Fibroblast of peridontal ligament (primary cell): ENCODE measurements around the gene BANP.
"Not testable (repeated sequence)": the region's sequence is repeated elsewhere in the genome, so short reads cannot be mapped to it uniquely, and the experiment has no call there.

Source experiments
- DNase-seq: peaks from one replicate; pipeline ENCODE4 v3.0.0-alpha.2; 2010; ENCODE audit errors: extremely low read depth

BANP gene

DNA sequence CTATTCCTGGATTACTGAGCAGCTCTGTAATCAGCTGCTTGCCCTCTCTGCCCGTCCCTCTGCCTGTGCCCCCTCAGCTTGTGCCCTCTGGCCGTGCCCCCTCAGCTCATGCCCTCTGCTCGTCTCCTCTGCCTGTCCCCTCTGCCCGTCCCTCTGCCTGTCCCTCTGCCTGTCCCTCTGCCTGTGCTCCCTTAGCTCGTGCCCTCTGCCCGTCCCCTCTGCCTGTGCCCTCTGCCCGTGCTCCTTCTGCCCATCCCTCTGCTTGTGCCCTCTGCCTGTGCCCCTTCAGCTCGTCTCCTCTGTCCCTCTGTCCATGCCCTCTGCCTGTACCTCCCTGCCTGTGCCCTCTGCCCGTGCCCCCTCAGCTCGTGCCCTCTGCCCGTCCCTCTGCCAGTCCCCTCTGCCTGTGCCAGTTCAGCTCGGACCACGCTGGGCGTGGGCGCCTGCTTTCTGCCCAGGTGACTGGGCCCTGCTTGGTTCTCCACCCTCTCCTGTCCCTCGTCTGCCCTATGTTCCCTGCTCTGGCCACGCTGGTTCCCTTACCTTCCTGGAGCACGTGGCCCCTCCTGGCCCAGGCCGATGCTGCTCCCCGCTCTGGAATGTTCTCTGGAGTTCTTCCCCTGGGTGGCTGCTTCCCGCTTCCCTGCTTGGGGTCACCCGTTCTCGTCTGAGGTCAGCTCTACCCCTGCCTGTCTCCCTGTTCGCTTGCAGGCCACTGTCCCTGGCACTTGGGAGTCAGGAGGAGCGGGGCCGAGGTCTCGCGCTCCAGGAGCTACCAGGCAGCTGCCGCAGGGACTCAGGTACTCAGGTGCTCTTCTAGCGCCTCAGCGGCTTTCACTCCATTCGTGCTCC, 63.9 kb downstream of the BANP start:
- DNase-seq, result no peak

DNA sequence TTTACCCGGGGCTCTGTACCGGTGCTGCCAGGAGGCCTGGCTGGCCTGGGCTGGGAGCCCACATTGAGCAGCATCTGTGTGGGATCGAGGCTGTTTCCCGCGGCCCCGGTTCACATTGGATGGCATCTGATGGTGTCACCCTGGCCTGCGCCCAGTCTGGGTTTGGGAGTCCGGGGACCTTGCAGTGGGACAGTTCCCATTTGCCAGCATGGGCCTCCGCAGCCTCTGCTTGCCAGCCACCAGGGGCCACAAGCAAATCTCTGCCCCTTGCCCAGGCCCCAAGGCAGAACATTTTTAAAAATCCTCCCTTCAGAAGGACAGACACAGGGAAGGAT, 64.5 kb downstream of the BANP start:
- DNase-seq, result no peak

DNA sequence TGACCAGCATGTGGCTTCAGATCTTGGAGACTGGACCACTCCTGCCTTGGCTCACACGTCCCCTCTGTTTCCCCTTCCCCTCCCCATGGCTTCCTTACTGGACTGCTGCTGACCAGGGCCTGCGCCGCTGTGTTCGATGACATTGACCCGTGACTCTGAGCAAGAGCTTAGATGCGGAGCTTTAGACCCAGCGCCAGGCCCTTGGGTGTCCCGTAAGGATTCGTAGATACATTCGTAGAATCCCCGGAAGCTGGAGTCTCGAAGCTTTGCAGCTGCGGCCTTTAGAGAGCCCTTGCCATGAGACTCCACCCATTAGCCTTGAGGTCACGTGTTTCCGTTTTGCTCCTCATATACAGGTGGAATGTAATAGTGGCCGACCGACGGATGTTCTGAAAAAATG, 65.2 kb downstream of the BANP start:
- DNase-seq, result not testable (repeated sequence)

DNA sequence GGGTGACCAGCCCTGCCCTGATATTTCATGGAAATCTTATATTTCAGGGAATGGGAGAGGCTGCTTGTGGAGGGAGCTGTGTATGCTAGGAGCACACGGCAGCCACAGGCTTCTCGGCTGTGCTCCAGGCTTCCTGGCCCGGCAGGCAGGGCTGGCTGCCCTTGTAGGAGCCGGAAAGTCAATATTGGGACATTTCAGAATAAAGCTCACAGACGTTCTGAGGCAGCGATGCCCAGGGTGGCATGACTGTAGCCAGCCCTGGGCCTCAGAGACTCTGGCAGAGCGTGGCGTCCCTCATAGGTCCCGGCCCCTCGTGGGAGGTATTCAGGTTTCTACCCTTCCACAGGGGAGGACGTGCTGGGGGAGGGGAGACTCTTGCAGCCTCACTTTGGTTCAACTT, 65.7 kb downstream of the BANP start:
- DNase-seq, result no peak

DNA sequence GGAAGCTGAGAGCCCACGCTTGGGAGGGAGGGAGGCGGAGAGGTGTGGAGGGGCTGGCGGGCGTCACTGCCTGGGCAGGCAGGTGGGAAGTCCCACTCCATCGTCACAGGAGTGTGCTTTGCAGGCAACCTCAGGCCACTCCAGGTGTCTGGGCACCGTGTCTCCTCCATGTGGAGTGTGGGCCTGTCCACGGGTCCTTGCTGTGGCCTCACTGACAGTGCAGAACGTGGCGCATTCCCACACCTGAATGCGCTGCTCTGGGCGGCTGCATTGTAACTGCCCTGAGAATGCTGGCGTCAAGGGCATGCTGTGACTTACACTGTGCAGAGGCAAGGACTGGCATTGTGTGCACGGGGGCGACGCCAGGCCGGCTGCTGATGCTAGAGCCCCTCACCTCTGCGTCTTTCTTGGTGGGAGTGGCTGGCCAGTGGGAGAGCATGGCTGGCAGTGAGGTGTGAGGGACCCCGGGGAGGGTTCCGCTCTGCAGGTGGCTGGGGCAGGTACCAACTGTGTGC, 66.4 kb downstream of the BANP start:
- no peak for DNase-seq

DNA sequence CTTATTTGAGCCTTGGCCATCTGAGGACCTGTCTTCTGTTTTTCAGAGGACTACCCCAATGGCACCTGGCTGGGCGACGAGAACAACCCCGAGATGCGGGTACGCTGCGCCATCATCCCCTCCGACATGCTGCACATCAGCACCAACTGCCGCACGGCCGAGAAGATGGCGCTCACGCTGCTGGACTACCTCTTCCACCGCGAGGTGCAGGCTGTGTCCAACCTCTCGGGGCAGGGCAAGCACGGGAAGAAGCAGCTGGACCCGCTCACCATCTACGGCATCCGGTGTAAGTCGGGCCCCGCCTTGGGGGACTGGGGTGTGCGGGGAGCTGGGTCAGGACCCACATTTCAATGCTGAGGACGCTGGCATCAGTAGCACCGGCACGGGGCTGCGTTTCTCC, 67.1 kb downstream of the BANP start:
- not testable (repeated sequence) for DNase-seq

DNA sequence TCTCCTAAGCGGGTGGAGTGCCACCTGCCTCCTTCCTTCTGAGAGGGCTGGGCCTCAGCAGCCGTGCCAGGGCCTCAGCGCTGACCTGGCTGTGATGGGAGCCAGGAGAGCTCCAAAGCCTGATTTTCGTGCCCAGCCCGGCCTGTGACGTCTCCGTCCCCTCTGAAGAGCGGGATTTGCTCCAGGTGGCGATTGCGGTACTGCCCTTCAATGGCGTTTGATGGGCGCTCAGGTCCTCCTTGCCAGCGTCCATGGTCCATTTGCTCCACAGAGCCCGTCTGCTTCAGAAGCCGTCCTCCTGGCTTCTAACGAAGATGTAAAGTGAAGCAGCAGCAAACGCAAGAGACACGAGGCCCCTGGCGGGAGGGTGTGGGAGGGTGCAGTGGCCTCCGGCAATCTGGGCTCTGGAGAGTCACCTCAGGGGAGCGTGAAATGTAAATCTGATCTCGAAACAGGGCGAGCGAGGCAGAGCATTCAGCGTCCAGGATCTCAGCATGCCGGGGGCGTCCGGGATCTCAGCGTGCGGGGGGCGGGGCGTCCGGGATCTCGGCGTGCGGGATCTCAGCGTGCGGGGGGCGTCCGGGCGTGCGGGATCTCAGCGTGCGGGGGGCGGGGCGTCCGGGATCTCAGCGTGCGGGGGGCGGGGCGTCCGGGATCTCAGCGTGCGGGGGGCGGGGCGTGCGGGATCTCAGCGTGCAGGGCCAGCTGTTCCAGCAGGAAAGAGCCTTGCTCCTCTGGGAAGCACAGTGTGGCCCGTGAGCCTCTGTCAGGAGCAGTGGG, 68.0 kb downstream of the BANP start:
- DNase-seq, result not testable (repeated sequence)

DNA sequence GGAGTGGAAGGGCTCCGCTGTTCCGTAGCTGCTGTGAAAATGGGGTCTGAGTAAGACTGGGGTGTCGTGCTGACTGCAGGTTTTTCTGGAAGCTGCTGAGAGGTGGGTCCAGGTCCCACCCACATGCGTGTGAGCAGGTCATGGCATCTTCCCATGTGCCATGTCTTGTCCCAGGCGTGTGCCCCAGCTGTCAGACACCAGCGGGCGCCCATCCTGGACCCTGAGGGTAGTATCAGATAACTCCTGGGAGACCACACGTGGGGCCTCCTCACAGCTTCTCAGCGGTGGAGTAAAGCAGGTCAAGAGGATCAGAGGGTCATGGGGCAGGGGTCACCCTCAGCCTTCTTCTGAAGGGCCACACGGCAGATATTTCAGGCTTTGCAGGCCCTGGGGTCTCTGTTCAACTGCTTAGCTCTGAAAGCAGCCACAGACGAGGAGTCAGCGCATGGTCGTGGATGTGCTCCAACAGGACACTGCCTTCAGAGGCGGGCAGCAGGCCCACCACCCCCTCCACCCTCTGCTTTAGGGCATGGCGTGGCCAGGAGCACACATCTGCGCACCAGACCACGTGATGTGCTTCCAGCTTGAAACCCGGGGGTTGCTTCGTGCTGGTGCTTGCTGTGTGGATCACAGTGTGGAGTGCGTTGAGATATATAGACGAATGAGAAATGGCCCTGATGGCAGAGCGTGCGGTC, 68.7 kb downstream of the BANP start:
- DNase-seq, result no peak

DNA sequence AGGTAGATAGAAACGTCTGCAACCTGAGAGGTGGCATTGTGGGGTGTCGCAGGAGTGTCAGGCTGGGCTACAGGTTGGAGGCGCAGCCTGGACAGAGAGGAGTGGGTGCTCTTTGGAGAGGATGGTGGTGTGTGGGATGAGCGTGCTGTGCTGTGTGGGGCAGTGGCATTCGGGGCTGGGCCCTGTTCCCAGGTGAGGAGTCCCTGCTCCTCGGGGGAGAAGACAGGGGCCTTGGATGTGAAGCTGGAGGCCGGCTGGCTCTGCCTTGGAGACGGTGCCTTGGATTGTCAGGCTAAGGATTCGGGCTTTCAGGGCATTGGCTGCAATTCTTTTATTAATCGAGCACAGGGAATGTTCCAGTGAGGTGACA, 69.3 kb downstream of the BANP start:
- no peak for DNase-seq

DNA sequence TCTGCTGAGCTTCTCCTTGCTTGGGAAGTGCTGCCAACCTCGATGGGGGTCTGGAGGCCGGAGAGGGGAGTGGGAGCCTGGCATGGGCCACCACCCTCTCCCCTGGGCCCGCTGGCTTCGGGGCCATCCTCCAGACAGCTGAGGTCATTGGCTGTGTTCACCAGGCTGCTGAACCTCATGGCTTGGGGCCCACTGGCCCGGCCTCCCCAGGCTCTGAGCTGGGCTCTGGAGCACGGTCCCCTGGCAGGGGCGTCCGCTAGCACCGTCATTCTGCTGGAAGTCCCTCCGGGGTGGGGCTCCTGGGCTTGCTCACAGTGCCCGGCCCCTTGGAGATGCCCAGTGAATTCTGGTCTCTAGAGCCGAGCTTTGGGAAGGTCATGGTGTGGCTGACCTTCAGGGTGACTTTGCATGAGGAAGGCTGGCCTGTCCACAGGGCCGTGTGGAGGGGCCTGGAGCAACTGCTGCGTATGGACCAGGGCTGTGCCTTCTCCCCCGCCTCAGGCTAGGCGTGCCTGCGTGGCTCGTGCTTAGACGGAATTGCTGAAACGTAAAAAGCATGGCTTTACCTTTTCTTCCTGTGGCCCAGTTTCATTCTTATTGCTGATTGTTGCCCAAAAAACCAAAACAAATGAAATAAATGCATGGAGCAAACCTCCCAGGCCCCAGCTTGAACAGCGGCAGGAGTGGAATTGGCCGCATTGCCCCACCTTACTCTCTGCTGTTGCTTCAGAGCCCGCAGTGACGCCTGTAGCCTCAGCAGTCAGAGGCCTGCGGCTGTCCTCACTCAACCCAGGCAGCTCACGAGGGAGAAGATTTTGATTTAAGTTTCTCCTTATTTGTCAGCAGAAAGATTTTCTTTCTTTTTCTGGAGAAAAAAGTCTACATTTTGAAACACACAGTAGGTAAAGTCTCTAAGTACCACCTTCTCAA, 70.1 kb downstream of the BANP start:
- not testable (repeated sequence) for DNase-seq

DNA sequence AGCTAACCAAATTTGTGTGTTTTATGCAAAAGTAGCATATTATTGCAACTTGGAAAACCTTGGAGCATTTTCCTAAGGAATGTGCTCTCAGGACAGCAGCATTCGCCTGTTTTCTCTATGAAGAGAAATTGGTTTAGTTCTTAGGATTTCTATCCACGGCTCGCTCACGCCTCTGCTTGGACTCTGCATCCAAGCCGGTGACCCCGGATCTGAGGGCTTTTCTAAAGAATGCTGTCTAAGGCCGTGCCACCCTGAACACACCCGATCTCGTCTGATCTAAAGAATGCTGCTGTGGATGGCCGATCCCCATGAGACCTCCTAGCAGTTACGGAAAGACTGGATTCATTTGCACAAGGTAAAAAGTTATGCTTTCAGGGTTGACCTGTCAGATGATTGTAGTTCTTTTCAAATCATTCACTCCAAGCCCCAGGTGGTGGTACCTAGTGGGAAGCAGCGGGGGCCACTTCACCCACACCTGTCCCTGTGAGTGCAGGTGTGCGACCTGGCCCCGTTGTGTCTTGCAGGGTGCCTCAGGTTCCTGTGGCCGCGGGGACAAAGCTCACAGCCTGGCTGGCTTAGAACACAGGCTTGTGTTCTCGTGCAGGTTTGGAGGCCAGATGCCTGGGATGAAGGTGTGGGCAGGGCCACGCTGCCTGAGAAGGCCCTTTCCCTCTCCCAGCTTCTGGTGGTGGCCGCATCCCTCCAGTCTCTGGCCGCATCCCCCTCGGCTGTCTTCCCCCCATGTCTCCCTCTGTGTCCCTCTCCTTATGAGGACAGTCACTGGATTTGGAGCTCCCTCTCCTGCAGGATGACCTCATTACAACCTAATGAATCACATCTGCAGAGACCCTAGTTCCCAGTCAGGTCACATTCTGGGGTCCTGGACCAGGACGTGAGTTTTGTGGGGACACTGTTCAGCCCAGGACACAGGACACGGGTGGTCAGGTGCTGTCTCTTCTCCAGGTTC, 71.1 kb downstream of the BANP start:
- no peak for DNase-seq

DNA sequence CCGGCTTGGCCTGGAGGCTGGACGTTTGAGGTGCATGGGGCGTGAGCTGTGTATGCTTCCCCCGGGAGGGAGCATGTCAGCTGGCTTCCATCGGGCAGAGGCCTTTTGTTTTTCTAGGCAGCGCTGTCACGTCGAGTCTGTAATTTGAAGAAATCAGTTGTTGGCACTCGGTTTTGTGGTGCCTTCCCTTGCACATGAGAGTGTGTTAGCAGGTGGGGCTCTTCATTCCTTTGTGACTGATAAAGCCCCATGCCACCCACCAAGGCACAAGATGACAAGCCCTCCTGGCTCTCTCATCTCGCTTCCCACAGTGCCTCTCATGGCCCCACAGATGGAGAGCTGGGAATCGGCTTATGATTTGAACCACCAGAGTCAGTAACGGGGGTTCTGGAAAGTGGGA, 72.1 kb downstream of the BANP start:
- no peak for DNase-seq

DNA sequence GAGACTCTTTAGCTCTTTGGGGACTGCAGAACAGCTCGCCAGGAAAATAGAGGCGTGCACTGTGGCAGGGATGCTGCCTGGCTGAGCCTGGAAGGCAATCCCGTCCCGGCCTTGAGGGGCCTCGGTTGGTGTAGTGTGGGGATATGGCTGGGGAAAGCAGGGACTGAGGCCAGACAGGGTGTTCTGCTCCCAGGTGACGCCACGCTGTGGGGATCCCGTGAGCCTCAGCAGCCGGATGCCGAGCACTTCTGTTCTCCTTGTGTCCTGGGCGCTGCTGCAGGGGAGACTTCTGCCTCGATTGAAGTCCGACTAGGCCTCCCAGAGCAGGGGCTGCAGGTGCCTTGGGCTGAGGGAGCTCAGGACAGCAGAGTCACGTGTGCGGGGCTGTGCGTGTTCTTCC, 72.6 kb downstream of the BANP start:
- DNase-seq, result no peak

DNA sequence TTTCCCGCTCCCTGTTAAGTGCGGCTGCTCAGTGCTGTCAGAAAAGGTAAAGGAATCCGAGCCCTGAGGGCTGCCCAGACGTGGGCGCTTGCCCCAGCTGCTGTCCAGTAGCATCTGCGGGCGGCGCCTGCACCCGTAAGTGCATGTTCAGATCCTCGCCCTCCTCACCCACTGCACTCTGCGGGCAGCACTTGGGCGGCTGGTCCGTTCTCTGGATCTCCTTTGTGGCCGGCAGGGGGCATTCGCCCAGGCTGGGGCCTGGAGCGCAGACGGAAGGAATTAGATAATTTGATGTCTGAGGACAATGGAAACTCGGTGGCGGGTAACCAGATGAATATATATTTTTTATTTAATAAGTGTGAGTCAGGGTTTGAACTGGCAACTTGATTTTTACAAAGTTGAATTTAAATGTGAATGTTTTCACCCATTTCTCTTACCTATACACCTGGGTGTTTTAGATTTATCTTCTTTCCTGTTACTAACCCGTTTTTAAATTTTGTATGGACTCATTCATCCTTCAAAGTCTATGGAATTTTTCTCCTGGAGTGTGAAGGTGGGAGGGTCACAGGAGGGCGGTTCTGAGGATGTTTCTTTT, 73.4 kb downstream of the BANP start:
- DNase-seq, result peak; percentile 60

DNA sequence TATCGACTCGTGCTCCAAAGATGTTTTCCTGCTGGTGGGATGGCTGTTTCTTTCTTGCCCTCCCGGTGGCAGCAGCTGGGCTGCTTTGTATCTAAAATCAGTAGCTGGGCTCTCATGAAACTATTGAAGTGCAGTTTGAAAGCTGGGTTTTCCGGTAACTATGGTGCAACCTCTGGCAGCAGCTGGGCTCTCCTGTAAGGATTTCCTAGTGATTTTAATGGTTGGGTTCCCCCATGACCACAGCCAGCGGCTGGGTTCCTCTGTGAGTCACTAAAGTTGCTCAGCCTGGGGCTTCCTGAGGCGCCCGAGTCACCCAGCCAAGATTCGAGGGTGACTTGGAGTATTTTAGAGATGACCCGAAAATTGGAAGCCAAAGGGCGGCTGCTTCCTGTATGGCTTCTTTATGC, 73.9 kb downstream of the BANP start:
- peak; percentile 89 for DNase-seq

DNA sequence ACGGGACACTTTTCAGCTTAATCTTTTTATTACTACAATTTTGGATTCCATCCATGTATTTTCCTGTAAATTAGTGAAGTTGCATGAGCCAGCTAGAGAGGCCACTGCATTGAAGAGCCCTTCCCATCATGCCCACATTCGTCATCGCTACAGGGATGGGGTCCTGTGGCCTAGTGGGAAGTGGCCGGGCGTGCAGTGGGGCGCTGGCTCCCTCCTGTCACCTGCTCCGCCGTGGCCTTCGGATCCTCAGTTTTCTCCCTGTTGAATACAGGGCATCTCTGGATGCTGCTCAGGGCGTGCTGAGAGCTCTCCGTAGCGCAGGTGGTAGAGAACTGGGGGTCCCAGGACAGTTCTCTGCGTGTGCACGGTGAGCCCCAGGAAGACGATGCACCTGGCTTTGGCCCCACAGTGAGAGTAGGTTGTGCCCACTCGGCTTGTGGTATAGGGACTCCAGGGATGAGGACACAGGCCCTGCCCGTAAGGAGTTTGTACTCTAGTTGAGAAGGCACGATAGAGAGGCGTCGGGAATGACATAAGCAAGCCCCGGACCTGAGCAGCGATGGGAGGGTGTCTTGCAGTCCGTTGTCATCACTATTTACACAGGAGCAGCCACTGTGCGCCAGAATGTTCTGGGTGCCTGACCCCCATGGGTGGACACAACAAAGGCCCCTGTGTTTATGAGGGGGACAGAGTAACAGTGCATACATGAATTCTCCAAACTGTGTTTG, 74.8 kb downstream of the BANP start:
- not testable (repeated sequence) for DNase-seq

DNA sequence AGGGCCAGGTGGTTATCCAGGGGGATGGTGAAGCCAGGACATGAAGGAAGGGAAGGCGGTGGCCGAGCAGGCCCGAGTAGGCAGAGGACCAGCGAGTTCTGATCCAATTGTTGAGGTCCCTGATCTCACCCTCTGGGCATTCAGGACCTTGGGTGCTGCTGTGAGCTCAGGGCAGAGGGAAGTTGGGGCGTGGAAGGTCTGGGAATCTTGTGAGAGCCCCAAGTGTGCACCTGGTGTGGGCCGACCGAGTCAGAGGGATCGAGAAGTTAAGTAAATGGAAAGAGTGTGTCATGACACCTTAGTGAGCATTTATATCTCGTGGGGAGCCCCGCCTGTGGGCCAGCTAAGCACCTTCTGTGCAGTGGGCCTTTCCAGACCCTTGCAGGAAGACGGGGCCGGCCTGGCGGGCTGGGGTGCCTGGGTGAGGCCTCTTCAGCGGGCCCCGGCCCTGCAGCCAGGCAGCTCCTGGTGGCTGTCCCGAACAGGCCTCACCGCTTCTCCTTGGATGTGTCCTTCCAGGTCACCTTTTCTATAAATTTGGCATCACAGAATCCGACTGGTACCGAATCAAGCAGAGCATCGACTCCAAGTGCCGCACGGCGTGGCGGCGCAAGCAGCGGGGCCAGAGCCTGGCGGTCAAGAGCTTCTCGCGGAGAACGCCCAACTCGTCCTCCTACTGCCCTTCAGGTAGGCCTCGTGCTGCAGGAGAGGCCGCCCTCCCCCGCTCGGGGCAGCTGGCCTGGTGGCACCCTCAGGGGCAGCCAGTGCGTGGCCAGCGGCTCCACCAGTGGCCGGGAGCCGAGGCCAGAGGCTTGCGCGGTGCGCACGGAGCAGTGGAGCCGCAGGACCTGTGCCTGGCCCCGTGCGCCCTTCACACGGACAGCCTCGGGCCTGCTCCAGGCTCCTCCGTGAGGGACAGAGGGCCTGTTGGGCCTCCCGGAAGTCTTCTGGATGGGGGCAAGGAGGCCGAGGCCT, 76.0 kb downstream of the BANP start:
- no peak for DNase-seq
